ENCODE measurements around the gene HMX1. TPM values are rescaled to one million over a fixed set of nuclear protein-coding genes. Genes with fewer than 3 reads are reported as not detected.
A peak's percentile ranks its signal among the peaks of the same experiment; 100 is the strongest.

The HMX1 gene
- total and polyA plus RNA-seq, 2 experiments from 2014 or later: 0.69 TPM; not detected in 1

DNA sequence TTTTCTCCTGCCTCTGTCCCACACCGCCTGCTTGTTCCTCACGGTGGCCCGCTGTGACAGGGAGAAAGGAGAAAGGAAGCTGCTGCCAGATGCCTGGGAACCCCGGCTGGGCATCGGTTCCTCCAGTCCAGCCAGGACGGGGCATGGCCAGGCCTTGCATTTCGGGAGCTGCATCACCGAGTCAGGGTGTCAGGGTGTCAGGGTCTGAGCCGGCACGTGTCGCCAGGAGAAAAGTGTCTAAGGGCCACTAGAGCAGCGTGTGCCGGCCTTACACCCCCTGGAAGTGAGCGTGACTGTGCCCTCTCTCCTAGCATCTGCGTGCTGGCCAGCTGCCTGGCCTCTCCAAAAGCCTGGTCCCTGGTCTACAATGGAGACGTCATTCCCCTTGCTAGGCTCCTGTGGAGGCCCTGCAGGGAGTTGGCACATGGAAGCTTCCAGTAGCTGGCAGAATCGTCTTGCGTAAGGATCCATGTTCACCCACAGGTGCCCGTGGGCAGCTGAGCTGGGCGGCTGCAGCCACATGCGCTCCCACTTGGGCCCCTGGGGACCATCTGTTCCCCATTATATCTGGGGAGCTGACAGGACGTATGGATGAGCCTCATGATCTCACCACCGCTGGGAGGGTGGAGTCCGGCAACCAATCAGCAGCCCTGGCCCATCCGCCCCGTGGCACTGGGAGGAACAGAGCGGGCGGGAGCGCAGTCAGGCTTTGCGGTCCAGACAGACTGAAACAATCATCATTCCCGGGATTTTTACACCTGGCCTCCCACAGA, 39.9 kb upstream of the HMX1 start:
- H3K36me3 ChIP-seq (ENCODE audit: insufficient read depth): no peaks in the 10 kb centered on the region
- H3K27me3 Mint-ChIP-seq (ENCODE audit: insufficient read depth, low read depth, poor library complexity): peaks cover 18% of the 10 kb centered on the region
- no peaks in the 10 kb centered on the region for H4K20me1 ChIP-seq (replicated peaks; ENCODE audit: insufficient read depth)
- no peaks in the 10 kb centered on the region for H3K4me1 ChIP-seq (ENCODE audit: insufficient read depth)
- H2AFZ ChIP-seq: peak overlapping the region; percentile 28; the same call in 1 of the 2 replicates
- no peaks in the 10 kb centered on the region; the same call in 2 of the 3 replicates for H3K4me1 Mint-ChIP-seq
- H3K27ac Mint-ChIP-seq: no peak overlapping the region
- no peaks in the 10 kb centered on the region for H3K9me2 ChIP-seq (ENCODE audit: insufficient read depth)
- H3K27ac ChIP-seq (ENCODE audit: low read depth): no peak overlapping the region
- no peaks in the 10 kb centered on the region for H3K36me3 Mint-ChIP-seq (ENCODE audit: low read depth)
- no peak for DNase-seq (ENCODE audit: low spot score)
- no peaks in the 10 kb centered on the region for H3K27me3 ChIP-seq (ENCODE audit: insufficient read depth)
- H3K9me3 Mint-ChIP-seq: no peaks in the 10 kb centered on the region
- H3K4me3 ChIP-seq: no peak overlapping the region
- H3K4me2 ChIP-seq: no peak overlapping the region
- no peak overlapping the region for H3K4me3 Mint-ChIP-seq
- no peaks in the 10 kb centered on the region for H3F3A ChIP-seq (replicated peaks; ENCODE audit: low read depth)
- no peak for ATAC-seq
- TF ChIP-seq CREB1 (CRISPR knock-in tag; IDR thresholded peaks at IDR 0.05; ENCODE audit: low read depth) (no peak), EZH2 (IDR thresholded peaks at IDR 0.05; ENCODE audit: low read depth, unreplicated experiment) (no peak), ZNF331 (CRISPR knock-in tag; IDR thresholded peaks at IDR 0.05; ENCODE audit: low read depth) (no peak), STAT1 (IDR thresholded peaks at IDR 0.05; ENCODE audit: unreplicated experiment) (no peak), JUNB (IDR thresholded peaks at IDR 0.05; ENCODE audit: unreplicated experiment) (no peak), POLR2AphosphoS5 (IDR thresholded peaks at IDR 0.05; ENCODE audit: low read depth) (no peak), NANOG (IDR thresholded peaks at IDR 0.05; ENCODE audit: borderline replicate concordance) (no peak), EZH2phosphoT487 (IDR thresholded peaks at IDR 0.05; ENCODE audit: unreplicated experiment) (no peak), ZNF114 (CRISPR knock-in tag; IDR thresholded peaks at IDR 0.05) (no peak)
- TF ChIP-seq, protein P1, sequence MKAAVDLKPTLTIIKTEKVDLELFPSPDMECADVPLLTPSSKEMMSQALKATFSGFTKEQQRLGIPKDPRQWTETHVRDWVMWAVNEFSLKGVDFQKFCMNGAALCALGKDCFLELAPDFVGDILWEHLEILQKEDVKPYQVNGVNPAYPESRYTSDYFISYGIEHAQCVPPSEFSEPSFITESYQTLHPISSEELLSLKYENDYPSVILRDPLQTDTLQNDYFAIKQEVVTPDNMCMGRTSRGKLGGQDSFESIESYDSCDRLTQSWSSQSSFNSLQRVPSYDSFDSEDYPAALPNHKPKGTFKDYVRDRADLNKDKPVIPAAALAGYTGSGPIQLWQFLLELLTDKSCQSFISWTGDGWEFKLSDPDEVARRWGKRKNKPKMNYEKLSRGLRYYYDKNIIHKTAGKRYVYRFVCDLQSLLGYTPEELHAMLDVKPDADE (IDR thresholded peaks at IDR 0.05): no peak
- TF ChIP-seq, protein P2, sequence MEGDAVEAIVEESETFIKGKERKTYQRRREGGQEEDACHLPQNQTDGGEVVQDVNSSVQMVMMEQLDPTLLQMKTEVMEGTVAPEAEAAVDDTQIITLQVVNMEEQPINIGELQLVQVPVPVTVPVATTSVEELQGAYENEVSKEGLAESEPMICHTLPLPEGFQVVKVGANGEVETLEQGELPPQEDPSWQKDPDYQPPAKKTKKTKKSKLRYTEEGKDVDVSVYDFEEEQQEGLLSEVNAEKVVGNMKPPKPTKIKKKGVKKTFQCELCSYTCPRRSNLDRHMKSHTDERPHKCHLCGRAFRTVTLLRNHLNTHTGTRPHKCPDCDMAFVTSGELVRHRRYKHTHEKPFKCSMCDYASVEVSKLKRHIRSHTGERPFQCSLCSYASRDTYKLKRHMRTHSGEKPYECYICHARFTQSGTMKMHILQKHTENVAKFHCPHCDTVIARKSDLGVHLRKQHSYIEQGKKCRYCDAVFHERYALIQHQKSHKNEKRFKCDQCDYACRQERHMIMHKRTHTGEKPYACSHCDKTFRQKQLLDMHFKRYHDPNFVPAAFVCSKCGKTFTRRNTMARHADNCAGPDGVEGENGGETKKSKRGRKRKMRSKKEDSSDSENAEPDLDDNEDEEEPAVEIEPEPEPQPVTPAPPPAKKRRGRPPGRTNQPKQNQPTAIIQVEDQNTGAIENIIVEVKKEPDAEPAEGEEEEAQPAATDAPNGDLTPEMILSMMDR (conservative IDR thresholded peaks at IDR 0.05; ENCODE audit: low read depth in 2 of 2): no peak
- TF ChIP-seq, protein P3, sequence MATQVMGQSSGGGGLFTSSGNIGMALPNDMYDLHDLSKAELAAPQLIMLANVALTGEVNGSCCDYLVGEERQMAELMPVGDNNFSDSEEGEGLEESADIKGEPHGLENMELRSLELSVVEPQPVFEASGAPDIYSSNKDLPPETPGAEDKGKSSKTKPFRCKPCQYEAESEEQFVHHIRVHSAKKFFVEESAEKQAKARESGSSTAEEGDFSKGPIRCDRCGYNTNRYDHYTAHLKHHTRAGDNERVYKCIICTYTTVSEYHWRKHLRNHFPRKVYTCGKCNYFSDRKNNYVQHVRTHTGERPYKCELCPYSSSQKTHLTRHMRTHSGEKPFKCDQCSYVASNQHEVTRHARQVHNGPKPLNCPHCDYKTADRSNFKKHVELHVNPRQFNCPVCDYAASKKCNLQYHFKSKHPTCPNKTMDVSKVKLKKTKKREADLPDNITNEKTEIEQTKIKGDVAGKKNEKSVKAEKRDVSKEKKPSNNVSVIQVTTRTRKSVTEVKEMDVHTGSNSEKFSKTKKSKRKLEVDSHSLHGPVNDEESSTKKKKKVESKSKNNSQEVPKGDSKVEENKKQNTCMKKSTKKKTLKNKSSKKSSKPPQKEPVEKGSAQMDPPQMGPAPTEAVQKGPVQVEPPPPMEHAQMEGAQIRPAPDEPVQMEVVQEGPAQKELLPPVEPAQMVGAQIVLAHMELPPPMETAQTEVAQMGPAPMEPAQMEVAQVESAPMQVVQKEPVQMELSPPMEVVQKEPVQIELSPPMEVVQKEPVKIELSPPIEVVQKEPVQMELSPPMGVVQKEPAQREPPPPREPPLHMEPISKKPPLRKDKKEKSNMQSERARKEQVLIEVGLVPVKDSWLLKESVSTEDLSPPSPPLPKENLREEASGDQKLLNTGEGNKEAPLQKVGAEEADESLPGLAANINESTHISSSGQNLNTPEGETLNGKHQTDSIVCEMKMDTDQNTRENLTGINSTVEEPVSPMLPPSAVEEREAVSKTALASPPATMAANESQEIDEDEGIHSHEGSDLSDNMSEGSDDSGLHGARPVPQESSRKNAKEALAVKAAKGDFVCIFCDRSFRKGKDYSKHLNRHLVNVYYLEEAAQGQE (IDR thresholded peaks at IDR 0.05; ENCODE audit: unreplicated experiment): no peak
- TF ChIP-seq, protein P4, sequence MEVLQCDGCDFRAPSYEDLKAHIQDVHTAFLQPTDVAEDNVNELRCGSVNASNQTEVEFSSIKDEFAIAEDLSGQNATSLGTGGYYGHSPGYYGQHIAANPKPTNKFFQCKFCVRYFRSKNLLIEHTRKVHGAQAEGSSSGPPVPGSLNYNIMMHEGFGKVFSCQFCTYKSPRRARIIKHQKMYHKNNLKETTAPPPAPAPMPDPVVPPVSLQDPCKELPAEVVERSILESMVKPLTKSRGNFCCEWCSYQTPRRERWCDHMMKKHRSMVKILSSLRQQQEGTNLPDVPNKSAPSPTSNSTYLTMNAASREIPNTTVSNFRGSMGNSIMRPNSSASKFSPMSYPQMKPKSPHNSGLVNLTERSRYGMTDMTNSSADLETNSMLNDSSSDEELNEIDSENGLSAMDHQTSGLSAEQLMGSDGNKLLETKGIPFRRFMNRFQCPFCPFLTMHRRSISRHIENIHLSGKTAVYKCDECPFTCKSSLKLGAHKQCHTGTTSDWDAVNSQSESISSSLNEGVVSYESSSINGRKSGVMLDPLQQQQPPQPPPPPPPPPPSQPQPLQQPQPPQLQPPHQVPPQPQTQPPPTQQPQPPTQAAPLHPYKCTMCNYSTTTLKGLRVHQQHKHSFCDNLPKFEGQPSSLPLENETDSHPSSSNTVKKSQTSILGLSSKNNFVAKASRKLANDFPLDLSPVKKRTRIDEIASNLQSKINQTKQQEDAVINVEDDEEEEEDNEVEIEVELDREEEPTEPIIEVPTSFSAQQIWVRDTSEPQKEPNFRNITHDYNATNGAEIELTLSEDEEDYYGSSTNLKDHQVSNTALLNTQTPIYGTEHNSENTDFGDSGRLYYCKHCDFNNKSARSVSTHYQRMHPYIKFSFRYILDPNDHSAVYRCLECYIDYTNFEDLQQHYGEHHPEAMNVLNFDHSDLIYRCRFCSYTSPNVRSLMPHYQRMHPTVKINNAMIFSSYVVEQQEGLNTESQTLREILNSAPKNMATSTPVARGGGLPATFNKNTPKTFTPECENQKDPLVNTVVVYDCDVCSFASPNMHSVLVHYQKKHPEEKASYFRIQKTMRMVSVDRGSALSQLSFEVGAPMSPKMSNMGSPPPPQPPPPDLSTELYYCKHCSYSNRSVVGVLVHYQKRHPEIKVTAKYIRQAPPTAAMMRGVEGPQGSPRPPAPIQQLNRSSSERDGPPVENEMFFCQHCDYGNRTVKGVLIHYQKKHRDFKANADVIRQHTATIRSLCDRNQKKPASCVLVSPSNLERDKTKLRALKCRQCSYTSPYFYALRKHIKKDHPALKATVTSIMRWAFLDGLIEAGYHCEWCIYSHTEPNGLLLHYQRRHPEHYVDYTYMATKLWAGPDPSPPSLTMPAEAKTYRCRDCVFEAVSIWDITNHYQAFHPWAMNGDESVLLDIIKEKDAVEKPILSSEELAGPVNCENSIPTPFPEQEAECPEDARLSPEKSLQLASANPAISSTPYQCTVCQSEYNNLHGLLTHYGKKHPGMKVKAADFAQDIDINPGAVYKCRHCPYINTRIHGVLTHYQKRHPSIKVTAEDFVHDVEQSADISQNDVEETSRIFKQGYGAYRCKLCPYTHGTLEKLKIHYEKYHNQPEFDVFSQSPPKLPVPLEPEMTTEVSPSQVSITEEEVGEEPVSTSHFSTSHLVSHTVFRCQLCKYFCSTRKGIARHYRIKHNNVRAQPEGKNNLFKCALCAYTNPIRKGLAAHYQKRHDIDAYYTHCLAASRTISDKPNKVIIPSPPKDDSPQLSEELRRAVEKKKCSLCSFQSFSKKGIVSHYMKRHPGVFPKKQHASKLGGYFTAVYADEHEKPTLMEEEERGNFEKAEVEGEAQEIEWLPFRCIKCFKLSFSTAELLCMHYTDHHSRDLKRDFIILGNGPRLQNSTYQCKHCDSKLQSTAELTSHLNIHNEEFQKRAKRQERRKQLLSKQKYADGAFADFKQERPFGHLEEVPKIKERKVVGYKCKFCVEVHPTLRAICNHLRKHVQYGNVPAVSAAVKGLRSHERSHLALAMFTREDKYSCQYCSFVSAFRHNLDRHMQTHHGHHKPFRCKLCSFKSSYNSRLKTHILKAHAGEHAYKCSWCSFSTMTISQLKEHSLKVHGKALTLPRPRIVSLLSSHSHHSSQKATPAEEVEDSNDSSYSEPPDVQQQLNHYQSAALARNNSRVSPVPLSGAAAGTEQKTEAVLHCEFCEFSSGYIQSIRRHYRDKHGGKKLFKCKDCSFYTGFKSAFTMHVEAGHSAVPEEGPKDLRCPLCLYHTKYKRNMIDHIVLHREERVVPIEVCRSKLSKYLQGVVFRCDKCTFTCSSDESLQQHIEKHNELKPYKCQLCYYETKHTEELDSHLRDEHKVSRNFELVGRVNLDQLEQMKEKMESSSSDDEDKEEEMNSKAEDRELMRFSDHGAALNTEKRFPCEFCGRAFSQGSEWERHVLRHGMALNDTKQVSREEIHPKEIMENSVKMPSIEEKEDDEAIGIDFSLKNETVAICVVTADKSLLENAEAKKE (CRISPR knock-in tag; IDR thresholded peaks at IDR 0.05): no peak
- H3K79me2 ChIP-seq (replicated peaks; ENCODE audit: insufficient read depth): no peaks in the 10 kb centered on the region
